ENCODE data around the gene KIF12. TPM values are rescaled to one million over a fixed set of nuclear protein-coding genes. Genes with fewer than 3 reads are reported as not detected.

The KIF12 gene
- total and polyA plus RNA-seq, 2 of the 13 experiments (the other 11 are each of a cell fraction or from before 2014, with no cell fraction given): 1.8 to 12.5 TPM

GRCh38 chr9:114098936-114099668 is at the start of gene KIF12 (continued):
- TF ChIP-seq ZNF687 (CRISPR knock-in tag; IDR thresholded peaks at IDR 0.05) (peak; percentile 75), GPBP1L1 (CRISPR knock-in tag; IDR thresholded peaks at IDR 0.05) (no peak), GABPB1 (CRISPR knock-in tag; IDR thresholded peaks at IDR 0.05) (peak; percentile 46; the same call in 1 of the 2 replicates), ZNF362 (CRISPR knock-in tag; IDR thresholded peaks at IDR 0.05; ENCODE audit: borderline replicate concordance) (peak; percentile 30; the same call in 1 of the 2 replicates), RBFOX2 (IDR thresholded peaks at IDR 0.05; ENCODE audit: low read depth, low read length) (peak; percentile 47), NFE2 (CRISPR knock-in tag; IDR thresholded peaks at IDR 0.05) (no peak), PATZ1 (CRISPR knock-in tag; IDR thresholded peaks at IDR 0.05) (peak; percentile 91), NBN (conservative IDR thresholded peaks at IDR 0.05) (no peak), ZNF136 (CRISPR knock-in tag; IDR thresholded peaks at IDR 0.05; ENCODE audit: low read depth) (no peak), PRDM10 (CRISPR knock-in tag; IDR thresholded peaks at IDR 0.05; ENCODE audit: low read depth) (0 out of 2 replicates have a peak, but pooled peaks have one; percentile 19), ZNF124 (CRISPR knock-in tag; IDR thresholded peaks at IDR 0.05) (peak; percentile 24; the same call in 1 of the 2 replicates), ZNF331 (CRISPR knock-in tag; IDR thresholded peaks at IDR 0.05) (peak; percentile 62), MAZ (IDR thresholded peaks at IDR 0.05; ENCODE audit: borderline replicate concordance, low read depth, low read length) (no peak), MAZ (CRISPR knock-in tag; IDR thresholded peaks at IDR 0.05; ENCODE audit: low read depth) (peak; percentile 43; the same call in 1 of the 2 replicates), ZMYM3 (CRISPR knock-in tag; IDR thresholded peaks at IDR 0.05) (peak; percentile 57; the same call in 1 of the 2 replicates)
